Stimulated activated CD8-positive, alpha-beta memory T cell treated with anti-CD3 and anti-CD28 coated beads, Interleukin-12 subunit alpha, Interleukin-12 subunit beta, amount 100 ng/mL, for 24 hours (primary cell): Measurements from ENCODE around the gene VAMP1.
"Not testable (repeated sequence)": the region's sequence is repeated elsewhere in the genome, so short reads cannot be mapped to it uniquely, and the experiment has no call there.

ENCODE experiments used
- DNase-seq: peaks from one replicate; pipeline ENCODE4 v3.0.0-alpha.2; 2020; ENCODE audit errors: extremely low read depth

VAMP1 gene

GRCh38 chr12:6470375-6471163, at the start of gene VAMP1:
Gene VAMP1, minus strand, starts transcription at chr12:6470677. Its CDS starts 146 bp downstream, at chr12:6470531.
- DNase-seq: peak; percentile 95

GRCh38 chr12:6520186-6520585, 49.7 kb upstream of the VAMP1 start:
- DNase-seq: no peak

- DNase-seq: no peak
Observed at GRCh38 chr12:6508087-6508486, 37.6 kb upstream of the VAMP1 start.

- DNase-seq: no peak
Observed at GRCh38 chr12:6507102-6507998, 36.9 kb upstream of the VAMP1 start.

GRCh38 chr12:6500466-6500865, 30.0 kb upstream of the VAMP1 start:
- no peak for DNase-seq

- not testable (repeated sequence) for DNase-seq
Observed at GRCh38 chr12:6497291-6497690, 26.8 kb upstream of the VAMP1 start.

GRCh38 chr12:6494968-6495367, 24.5 kb upstream of the VAMP1 start:
- no peak for DNase-seq

GRCh38 chr12:6494258-6494743, 23.8 kb upstream of the VAMP1 start:
- no peak for DNase-seq

GRCh38 chr12:6493497-6494257, 23.2 kb upstream of the VAMP1 start, which contains the start of gene NCAPD2:
Gene NCAPD2, plus strand, starts transcription at chr12:6494102. Its CDS starts 997 bp downstream, at chr12:6495099.
- DNase-seq: peak; percentile 86

GRCh38 chr12:6492838-6493496, 22.5 kb upstream of the VAMP1 start, which contains the start of gene MRPL51:
Gene MRPL51, minus strand, starts transcription at chr12:6493262. Its CDS starts 126 bp downstream, at chr12:6493136.
- peak; percentile 98 for DNase-seq

GRCh38 chr12:6490673-6491072, 20.2 kb upstream of the VAMP1 start:
- not testable (repeated sequence) for DNase-seq

GRCh38 chr12:6489449-6489848, 19.0 kb upstream of the VAMP1 start:
- DNase-seq: no peak

- DNase-seq: no peak
Observed at GRCh38 chr12:6488240-6488639, 17.8 kb upstream of the VAMP1 start.

GRCh38 chr12:6478416-6478815, 7.9 kb upstream of the VAMP1 start:
- DNase-seq: no peak

GRCh38 chr12:6477601-6478377, 7.3 kb upstream of the VAMP1 start:
- not testable (repeated sequence) for DNase-seq

GRCh38 chr12:6476489-6476888, 6.0 kb upstream of the VAMP1 start:
- DNase-seq: no peak

- DNase-seq: not testable (repeated sequence)
Observed at GRCh38 chr12:6475233-6475975, 4.9 kb upstream of the VAMP1 start.

- DNase-seq: no peak
Observed at GRCh38 chr12:6472491-6472890, 2.0 kb upstream of the VAMP1 start.

- no peak for DNase-seq
Observed at GRCh38 chr12:6471989-6472360, 1.5 kb upstream of the VAMP1 start.
